ENCODE data around the gene EMP1.

EMP1 gene, protein sequence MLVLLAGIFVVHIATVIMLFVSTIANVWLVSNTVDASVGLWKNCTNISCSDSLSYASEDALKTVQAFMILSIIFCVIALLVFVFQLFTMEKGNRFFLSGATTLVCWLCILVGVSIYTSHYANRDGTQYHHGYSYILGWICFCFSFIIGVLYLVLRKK

DNA sequence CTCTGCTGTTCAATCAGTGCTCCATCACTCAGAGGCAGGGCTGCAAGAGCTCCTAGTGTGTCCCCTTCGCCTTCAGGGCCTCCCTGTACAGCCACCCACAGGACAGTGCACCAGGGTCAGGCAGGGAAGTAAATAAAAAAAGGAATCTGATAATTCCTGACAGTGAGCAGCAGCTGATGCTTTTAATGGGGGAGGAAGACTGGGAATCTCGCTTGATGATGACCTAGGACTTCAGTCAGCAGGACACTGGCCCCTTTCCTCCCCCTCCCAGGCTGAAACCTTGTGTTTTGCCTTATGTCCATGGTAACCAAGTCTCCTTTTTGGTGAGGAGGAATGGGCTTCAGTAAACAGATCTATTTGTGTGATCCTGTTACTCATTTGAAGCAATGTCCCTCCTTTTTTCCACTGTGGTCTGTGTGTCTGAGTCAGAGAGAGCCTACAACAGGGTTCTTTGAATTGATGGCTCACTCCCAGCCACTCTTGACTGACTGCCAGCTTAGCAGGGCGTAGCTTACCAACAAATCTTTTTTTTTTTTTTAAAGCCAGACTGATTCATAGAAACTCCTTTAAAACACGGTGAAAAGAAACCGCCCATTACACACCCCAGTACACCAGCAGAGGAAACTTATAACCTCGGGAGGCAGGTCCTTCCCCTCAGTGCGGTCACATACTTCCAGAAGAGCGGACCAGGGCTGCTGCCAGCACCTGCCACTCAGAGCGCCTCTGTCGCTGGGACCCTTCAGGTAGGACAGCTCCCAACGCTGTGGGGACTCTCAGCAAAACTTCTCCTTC is at the start of gene EMP1:
TSS of gene EMP1 (plus strand) at position 597 of the 792 bp plus-strand sequence. CDS start 14,785 bp downstream, outside the sequence.
- intact Hi-C loops (cut with DNase I) = no loop called here
- DNase-seq = peak in 41 of 42 donors; percentile 15 to 90 (median 74)

DNA sequence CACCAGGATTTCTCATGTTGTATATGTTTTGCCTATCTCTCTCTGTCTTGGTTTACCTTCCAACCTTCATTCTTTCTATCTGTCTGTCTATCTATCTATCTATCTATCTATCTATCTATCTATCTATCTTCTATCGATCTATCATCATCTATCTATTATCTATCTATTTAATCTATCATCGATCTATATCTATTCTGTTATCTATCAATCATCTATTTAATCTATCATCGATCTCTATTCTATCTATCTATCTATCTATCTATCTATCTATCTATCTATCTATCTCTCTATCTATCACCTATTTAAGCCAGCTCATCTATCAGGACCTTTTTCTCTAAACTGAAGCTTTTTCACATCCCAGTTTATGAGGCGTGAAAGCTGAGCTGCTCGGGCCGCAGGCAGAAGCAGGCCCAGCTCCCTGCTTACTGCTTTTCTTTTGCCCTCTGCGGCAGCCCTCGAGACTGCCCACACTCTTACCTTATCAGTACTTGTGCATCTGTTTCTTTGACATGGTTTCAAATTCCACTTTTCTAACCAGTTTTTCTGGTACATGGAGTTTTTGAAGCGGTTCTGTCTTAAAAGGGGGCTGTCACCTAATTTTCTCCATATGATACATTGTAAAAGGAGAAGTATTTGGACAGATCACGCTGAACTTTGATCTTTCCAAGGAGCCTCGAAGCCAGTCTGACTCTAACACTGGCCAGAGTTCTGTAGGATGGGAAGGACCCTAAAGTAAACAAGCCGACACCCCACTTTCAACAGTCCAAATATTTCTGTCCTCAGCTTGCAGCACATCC is 48.6 kb upstream of the EMP1 start:
- no peak for DNase-seq

DNA sequence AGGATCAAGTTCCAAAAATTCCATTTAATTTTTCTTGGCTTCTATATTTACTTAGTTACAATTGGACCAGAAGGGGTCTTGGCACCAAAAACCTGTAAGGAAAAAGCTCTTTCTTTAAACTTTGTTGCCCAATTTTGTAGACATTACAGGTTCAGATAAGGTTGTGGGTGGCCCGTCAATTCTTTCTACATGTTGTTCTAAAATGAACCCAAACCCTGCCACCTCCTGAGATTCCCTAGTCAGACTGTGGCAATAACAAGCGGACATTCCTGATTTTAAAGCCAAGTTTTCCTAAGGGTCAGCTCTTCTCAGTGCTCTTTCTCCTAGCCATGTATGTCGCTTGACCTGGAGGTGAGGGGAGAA is 48.1 kb upstream of the EMP1 start:
- intact Hi-C loops (cut with DNase I) = no loop called here
- no peak for DNase-seq

More for the DNA sequence above, 48.6 kb upstream of the EMP1 start:
- intact Hi-C loops (cut with DNase I) = no loop called here

DNA sequence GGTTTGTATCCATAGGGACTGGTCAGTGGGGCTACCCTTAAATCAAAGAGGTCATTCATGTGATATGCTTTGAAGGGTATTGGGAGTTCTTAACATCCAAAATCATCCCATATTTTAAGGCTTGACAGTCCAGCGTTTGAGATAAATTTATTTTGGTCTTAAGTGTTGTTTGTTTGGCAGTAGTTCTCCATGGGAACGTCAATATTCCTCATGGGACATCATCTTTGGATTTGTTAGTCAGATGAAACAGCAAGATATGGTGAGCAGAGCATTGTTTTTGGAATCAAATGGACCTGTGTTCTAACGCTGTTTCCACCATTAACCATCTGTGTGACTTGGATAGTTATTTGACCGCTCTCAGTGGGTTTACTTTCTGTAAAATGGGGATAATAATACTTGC is 47.1 kb upstream of the EMP1 start:
- DNase-seq = no peak
- intact Hi-C loops (cut with DNase I) = no loop called here

DNA sequence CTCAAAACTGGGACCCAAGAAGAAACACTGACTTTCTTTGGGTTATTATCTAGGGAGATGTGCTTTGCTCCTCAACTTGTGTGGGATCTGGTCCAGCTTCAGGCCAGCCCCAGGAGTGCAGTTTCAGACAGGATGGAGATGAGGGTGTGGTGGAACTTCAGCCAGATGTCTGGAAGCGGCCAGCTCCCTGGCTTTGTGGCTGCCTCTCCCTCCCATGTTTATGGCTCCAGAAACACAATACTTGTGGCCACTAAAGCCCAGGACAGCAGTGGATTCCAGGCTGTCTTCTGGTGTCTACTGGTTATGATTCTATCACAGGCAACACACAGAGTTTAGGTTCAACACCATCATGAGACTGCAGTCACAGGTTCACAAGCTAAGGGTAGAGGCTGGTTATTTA is 44.2 kb upstream of the EMP1 start:
- intact Hi-C loops (cut with DNase I) = no loop called here
- DNase-seq = no peak

DNA sequence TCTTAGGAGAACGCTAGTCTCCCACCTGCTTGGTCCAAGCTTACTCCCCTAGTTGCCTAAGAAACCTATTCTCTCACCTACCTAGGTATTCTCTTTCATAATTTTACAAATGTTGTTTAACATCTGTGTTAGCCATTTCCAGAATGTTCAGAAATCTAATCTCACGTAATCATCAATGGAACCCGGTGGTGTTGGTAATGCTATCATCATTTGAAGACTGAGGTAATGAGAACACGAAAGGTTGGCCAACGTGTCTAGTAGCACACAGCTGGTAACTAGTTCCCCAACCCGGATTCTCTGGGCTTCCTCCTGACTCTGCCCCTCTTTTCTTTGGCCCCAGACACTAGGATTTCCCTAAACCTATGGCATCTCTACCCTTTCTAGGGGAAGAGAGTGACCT is 43.8 kb upstream of the EMP1 start:
- intact Hi-C loops (cut with DNase I) = no loop called here

DNA sequence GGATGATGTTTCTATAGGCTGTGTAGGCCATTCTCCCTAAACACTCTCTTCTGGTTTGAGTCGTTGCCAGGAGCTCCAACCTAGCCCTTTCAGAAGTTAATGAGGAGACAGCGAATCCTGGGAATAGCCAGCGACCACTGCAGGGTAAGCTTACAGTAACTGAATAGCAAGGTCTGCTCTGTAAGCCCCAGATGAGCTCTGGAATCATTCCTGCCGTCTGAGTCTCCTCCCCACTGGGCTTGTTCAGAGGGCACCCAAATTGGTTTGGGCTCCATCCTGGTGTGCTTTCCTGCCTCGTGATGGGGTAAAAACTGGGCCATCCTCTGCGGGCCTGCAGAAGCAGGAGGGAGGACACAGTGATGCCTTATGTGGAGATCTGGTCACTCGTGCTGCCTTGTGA is 43.3 kb upstream of the EMP1 start:
- intact Hi-C loops (cut with DNase I) = no loop called here

More for the DNA sequence above, 43.8 kb upstream of the EMP1 start:
- DNase-seq = no peak

DNA sequence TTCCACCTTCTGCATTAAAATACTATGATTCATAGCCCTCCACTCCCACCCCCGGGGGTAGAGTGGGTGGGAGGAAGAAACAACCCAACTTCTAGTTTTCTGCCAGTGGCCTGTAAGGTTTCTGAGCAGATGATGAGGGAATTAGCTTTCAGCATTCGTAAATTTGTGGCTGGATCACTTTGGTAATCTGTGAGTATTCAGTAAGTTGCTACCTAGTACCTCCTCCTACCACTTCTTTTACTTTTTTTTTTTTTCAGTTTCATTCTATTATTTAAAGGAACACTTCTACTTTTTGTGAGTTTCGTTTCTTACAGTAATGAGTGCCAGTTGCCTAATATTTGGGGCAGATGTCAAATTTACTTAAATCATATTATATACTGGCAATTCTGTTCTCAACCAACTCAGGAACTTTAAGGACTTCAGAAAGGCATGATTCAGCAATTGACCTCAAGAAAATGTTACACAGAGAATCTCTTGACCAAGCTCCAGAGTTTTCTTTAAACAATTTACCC is 42.4 kb upstream of the EMP1 start:
- intact Hi-C loops (cut with DNase I) = no loop called here
- peak in 12 of 42 donors; percentile 15 to 60 (median 32) for DNase-seq

More for the DNA sequence above, 43.3 kb upstream of the EMP1 start:
- no peak for DNase-seq

DNA sequence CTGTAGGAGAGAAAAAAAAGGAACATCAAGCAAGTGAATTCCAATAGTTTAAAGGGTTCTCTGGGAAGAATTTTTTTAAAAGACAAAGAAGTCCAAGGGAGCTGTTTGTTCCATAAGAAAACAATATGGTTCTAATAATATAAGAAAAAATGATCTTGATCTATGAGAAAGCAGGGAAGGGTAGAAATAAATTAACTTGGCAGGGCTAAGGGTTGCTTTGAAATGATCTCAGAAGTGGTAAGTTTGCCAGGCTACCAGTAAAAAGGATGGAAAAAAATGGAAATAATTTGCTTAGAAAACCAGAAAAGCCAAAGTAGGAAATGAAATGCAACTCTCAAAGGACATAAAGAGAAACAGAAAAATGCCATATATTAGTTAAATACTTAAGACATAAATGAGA is 41.7 kb upstream of the EMP1 start:
- no peak for DNase-seq
- intact Hi-C loops (cut with DNase I) = no loop called here

DNA sequence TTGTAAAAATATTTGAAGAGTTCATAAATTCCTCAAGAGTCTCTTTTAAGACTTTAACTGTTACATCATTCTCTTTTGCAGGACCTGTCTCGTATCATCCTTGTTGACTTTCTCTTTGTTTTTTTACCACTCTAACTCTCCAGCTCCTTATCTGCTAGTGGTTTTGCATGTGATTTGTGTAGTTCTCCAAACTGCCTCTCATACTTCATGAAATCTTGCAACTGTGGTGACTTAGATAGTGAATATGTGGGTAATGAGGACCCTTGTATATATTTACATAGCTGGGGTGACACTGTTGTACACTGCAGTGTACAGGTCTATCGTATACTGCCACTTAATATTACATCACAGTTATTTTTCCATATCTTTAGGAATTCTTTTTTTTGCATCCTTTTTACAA is 40.2 kb upstream of the EMP1 start:
- intact Hi-C loops (cut with DNase I) = no loop called here
- no peak for DNase-seq

DNA sequence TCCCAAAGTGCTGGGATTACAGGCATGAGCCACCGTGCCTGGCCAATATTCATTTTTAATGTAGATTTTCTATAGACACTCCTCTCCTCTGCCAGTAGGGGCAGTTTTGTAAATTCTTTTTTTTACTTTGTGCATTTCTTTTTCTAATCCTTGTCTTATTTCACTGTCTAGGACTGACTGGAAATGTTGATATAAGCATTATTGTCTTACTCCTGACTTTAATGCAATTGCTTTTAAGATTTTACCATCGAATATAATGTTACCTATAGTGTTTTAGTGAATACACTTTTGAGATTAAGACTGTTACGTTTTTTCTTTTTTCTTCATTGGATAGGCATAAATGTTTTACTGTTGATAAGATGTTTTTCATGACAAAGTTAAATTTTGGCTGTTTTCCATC is 35.4 kb upstream of the EMP1 start:
- intact Hi-C loops (cut with DNase I) = no loop called here
- DNase-seq = no peak

DNA sequence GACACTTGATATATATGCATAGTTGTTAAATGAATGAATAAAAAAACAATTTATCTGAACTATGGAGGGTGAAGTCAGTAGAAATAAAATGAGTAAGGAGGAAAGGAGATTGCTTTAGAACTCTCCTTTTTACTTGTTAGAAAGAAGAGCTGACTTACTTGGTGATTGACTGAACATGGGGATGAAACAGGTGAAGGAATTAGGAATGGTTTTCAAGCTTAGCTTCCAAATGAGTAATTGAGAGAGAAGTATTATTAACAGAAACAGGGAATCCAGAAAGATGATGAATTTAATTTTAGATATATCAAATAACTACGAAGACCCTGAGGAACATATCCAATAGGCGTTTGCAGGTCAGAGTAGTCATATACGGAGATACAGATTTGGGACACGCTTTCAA is 33.6 kb upstream of the EMP1 start:
- DNase-seq = no peak
- intact Hi-C loops (cut with DNase I) = no loop called here

DNA sequence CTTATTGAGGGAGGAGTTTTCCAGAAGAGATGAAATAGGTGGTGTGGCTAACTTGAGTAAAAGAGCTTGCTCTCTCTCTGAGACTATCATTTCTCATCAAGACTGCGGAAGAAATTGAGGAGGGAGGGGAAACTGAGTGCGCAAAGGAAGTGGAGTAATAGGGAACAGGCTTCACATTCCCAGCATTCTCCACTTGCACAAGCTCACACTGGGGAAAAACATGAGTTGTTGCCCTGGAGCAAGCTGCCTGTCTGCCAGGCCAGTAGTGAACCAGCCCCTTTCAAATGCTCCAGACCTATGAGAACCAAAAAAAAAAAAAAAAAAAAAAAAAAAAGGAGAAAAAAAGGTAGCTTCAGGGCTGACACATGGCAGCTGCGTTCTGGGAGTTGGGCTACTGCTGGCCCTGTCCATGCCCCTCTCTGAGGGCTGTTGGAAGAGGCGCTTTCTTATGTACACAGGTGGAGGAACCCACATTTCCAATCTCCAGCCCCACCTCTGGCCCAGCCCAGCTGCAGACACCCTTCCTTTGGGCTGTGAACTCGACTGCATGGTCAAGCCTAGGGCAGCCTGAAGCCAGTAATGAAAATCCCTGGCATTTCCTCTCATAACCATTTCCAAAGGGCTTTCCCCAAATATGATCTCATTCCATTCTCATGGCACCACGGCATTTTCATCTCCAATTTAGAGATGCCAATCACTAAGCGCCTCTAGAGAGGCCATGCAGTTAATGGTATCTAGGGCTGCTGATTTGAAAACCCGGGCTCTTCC is 32.5 kb upstream of the EMP1 start:
- intact Hi-C loops (cut with DNase I) = no loop called here
- no peak for DNase-seq

DNA sequence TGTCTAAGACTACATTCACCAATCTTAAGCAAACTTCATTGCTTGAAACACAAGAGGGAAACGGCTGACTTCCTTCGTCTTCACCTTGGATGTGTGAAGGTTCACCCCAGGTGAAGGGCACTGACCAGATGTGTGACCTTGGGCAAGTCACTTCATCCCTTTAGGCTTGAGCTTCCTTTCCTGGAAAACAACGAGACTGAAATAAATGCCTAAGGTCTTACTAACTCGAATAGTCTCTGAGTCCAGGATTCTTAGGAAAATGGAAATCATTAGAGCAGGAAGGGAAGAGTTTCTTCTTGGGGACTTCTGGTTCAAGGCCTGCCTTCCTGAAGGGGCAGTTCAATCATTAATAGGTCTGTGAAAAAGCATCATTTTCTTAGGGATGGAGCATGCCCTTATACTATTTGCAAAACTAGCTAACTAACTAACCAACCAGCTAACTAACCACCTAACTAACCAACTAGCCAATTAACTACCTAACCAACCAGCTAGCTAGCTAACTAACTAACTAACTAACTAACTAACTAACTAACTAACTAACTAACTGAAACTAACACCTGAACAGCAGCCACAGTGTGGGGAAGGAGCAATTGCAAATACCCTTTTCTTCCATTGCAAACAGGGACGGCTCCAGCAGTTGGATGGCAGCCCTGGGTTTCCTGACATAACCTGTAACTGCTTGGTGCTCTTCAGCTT is 31.5 kb upstream of the EMP1 start:
- DNase-seq = no peak
- intact Hi-C loops (cut with DNase I) = no loop called here

DNA sequence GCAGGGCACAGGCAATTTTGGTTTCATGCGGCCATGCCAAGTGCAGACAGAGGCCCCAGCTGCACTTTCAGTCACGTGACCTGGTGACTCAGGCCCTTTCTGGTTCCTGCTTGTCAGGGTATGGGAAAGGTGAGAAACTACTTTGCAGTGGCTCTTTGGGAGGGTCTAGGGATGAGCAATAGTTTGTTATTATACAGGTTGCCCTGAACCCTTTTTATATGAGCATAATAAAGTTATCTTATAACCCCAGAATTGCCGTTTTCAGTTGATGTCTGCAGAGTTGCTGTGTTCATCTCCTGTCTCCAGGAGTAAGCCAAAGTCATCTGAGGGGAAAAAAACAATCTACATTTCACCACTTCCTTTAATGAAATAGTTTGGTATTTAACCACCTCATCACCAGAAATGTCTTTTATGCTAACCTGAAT is 30.9 kb upstream of the EMP1 start:
- intact Hi-C loops (cut with DNase I) = no loop called here
- peak in 17 of 42 donors; percentile 11 to 77 (median 38) for DNase-seq

DNA sequence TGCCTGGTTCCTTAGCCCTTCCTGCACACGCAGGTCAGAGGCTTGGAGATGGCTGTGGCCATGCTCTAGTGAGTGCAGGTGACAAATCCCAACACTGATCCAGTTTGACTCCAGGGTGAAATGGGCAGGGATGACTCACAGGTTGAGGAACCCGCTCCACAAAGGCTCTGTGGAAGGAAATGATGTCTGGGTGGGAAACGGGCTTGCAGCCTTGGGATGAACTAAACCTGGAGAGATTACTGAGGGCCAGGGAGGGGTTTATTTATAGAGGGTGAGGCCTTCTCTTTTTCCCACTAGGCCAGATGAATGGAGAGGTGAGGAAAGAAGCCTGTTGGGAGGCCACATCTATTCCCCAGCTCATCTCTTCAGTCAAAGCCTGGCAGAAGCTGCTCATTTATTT is 29.3 kb upstream of the EMP1 start:
- DNase-seq = no peak
- intact Hi-C loops (cut with DNase I) = no loop called here

DNA sequence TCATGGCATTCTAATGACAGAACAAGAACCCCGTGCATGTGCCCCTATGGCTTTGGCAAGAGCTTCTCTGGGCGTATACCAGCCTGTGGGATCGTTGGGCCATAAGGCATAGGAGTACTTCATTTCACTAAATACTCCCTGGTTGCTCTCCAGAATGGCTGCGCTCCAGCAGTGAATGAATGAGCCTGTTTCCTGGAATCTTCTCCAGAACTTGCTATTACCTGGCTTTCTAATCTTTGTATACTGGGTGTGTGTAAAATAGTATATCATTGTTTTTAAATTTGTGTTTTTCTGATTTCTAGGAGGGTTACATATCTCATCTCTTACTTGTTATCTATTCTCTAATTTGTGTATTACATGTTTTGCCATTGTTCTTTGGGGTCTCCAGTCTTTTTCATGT is 28.6 kb upstream of the EMP1 start:
- no peak for DNase-seq
- intact Hi-C loops (cut with DNase I) = no loop called here

DNA sequence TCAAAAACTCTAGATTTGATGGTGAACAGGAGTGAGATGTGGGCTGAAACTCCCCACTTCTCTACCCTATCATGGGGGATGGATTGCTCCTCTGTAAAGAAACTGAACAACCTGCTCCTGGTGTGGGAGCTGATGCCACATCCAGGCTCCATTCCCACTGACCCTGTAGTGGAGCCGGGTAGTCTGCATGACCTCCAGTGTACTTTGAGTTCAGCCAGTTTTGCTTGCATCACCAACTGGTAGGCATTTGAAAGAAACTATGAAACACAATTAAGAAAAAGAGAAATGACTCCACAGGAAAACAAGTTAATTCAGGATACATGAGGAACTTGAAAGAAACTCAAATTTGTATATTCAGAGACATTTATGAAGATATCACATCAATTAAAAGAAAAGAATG is 27.3 kb upstream of the EMP1 start:
- DNase-seq = no peak
- intact Hi-C loops (cut with DNase I) = no loop called here
